Hepatic stellate cell (primary cell): ENCODE data around the gene C4B.

Source experiments
- DNase-seq: peaks from one replicate; pipeline ENCODE4 v3.0.0; 2011; ENCODE audit warnings: low spot score

C4B gene

GRCh38 chr6:32082935-32083334 lies 68.3 kb downstream of the C4B start:
- peak; percentile 84 for DNase-seq

DNA sequence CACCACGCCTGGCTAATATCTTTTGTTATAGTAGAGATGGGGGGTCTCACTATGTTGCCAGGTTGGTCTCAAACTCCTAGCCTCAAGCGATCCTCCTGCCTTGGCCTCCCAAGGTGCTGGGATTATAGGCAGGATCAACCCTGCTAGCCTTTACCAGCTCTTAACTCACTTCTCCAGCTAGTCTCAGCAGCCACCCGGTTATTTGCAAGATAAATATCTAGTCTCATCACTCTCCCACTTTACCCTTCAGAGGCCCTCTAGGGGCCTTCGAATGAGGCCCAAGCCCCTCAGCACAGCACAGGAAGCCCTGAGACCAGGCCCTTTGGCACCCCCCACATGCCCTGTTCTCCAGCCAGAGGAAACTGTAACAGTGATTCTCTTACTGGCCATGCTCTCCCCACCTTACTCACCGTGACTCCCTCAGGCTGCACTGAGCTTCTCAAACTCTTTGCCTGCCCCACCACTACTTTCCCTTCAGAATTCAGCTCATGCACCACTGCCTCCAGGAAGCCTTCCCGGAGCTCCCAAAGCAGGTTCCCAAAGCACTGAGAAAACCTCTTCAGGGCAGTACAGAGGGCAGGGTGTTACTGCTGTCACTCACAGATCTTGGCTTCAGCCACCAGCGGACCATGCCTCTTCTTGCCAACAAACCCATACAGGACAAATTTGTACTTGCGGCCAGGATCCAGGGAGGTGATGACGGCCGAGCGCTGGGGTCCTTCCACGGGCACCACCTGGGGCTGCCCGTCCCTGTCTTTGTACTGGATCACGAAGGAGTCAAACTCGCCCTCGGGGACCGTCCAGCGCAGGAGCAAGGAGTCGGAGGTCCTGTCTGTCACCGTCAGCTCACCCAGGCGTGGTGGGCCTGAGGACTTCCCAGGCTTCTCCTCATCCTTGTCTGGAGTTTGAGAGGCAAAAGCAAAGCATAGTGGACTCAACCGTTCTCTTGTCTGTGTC lies 69.5 kb downstream of the C4B start:
- DNase-seq = no peak

DNA sequence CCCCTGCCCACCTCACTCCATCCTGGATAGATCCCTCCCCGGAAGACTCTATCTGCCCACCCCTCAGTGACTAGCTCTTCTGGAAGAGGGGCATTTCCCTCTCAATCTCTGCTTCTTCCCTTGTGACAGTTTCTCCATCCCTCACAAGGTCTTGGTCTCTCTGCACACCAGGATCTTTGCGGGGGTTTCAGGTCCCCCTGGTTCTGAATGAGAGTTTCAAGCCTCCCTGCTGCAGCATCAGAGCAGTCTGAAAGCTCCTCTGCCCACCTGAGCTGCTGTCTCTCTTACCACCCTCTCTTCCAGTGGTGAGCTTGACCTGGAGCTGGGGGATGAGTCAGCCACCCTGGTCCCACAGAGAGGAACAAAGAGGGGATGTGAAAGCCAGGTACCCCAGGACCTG lies 70.2 kb downstream of the C4B start:
- DNase-seq = no peak
